MM.1S (cell line): ENCODE measurements around the gene ACTL6A.

Experiments used
- DNase-seq: peaks from one replicate; pipeline ENCODE4 v3.0.0-alpha.2; 2015
- H2AFZ ChIP-seq: fragments of 300-600 bp; sonication (generic); 2 replicates; pipeline ENCODE4 v1.6.0; 2016; ENCODE audit warnings: antibody characterized with exemption, low read length
- H3F3A ChIP-seq: fragments of 300-600 bp; sonication (generic); 2 replicates; pipeline ENCODE4 v1.6.1; 2016; ENCODE audit warnings: mild to moderate bottlenecking, antibody characterized with exemption, low read length, moderate library complexity, mixed read lengths; ENCODE audit not compliant: insufficient read depth
- H3K27ac ChIP-seq: fragments of 300-600 bp; sonication (generic); 2 replicates; pipeline ENCODE4 v1.5.1; 2016; ENCODE audit warnings: mild to moderate bottlenecking, low read length
- H3K27me3 ChIP-seq: fragments of 300-600 bp; sonication (generic); replicated peaks from 2 replicates; pipeline ENCODE4 v1.6.0; 2016; ENCODE audit warnings: low read length; ENCODE audit not compliant: insufficient read depth
- H3K36me3 ChIP-seq: fragments of 300-600 bp; sonication (generic); replicated peaks from 2 replicates; pipeline ENCODE4 v1.6.1; 2016; ENCODE audit warnings: mild to moderate bottlenecking, low read length, mixed read lengths; ENCODE audit not compliant: insufficient read depth
- H3K4me1 ChIP-seq: fragments of 300-600 bp; sonication (generic); 2 replicates; pipeline ENCODE4 v1.6.1; 2016; ENCODE audit warnings: low read length, mixed read lengths
- H3K4me2 ChIP-seq: fragments of 300-600 bp; sonication (generic); 2 replicates; pipeline ENCODE4 v1.6.0; 2016; ENCODE audit warnings: low read depth, low read length
- H3K4me3 ChIP-seq: fragments of 300-600 bp; sonication (generic); 2 replicates; pipeline ENCODE4 v1.5.1; 2016; ENCODE audit warnings: low read length, mixed read lengths
- H3K79me2 ChIP-seq: fragments of 300-600 bp; sonication (generic); 2 replicates; pipeline ENCODE4 v1.6.1; 2016; ENCODE audit warnings: mixed run types, low read length, mixed read lengths
- H3K9ac ChIP-seq: fragments of 300-600 bp; sonication (generic); 2 replicates; pipeline ENCODE4 v1.6.1; 2016; ENCODE audit warnings: low read length, mixed read lengths
- H3K9me2 ChIP-seq: fragments of 300-600 bp; sonication (generic); replicated peaks from 2 replicates; pipeline ENCODE4 v1.6.1; 2016; ENCODE audit warnings: mild to moderate bottlenecking, low read length, mixed read lengths; ENCODE audit not compliant: insufficient read depth
- H3K9me3 ChIP-seq: fragments of 300-600 bp; sonication (generic); replicated peaks from 2 replicates; pipeline ENCODE4 v1.6.1; 2016; ENCODE audit warnings: mild to moderate bottlenecking, low read length, mixed read lengths; ENCODE audit not compliant: insufficient read depth
- H4K20me1 ChIP-seq: fragments of 300-600 bp; sonication (generic); 2 replicates; pipeline ENCODE4 v1.6.1; 2016; ENCODE audit warnings: mild to moderate bottlenecking, low read length, moderate library complexity, mixed read lengths; ENCODE audit not compliant: insufficient read depth
- CTCF ChIP-seq: fragments of 300-600 bp; sonication (generic); IDR thresholded peaks from 2 replicates; pipeline ENCODE4 v1.5.1; 2016; ENCODE audit warnings: antibody characterized with exemption, low read length, mixed read lengths
- EZH2 ChIP-seq: fragments of 300-600 bp; sonication (generic); optimal IDR thresholded peaks from 2 replicates; pipeline ENCODE3; 2017; ENCODE audit warnings: low read depth, mild to moderate bottlenecking, antibody characterized with exemption, low read length, mixed read lengths
- EZH2phosphoT487 ChIP-seq: fragments of 300-600 bp; sonication (generic); IDR thresholded peaks from 2 replicates; pipeline ENCODE4 v1.6.1; 2018; ENCODE audit warnings: antibody characterized with exemption, low read length

ACTL6A gene

GRCh38 chr3:179613807-179614206 lies 51.1 kb downstream of the ACTL6A start:
- no peak overlapping the region for H2AFZ ChIP-seq
- H3K9me3 ChIP-seq = no peaks in the 10 kb centered on the region
- H3K4me1 ChIP-seq = 0 out of 2 replicates have a peak, but pooled peaks cover 3% of the 10 kb centered on the region
- no peaks in the 10 kb centered on the region for H3K27me3 ChIP-seq
- H3K27ac ChIP-seq = no peak overlapping the region
- no peaks in the 10 kb centered on the region for H3F3A ChIP-seq
- H3K79me2 ChIP-seq = peaks cover 31% of the 10 kb centered on the region
- H3K4me3 ChIP-seq = no peak overlapping the region
- H3K9ac ChIP-seq = no peak overlapping the region
- DNase-seq = no peak
- H3K4me2 ChIP-seq = no peak overlapping the region
- H4K20me1 ChIP-seq = no peaks in the 10 kb centered on the region
- H3K36me3 ChIP-seq = peaks cover 7% of the 10 kb centered on the region; the same call in 1 of the 2 replicates
- no peak for TF ChIP-seq EZH2
- TF ChIP-seq EZH2phosphoT487 = no peak
- no peak for TF ChIP-seq CTCF
- H3K9me2 ChIP-seq = no peaks in the 10 kb centered on the region

- Histone ChIP-seq H3K9me2 (no peaks in the 10 kb centered on the region), H3K9me3 (no peaks in the 10 kb centered on the region), H3K4me2 (no peak overlapping the region), H3K4me1 (no peaks in the 10 kb centered on the region), H3K9ac (no peak overlapping the region), H3K79me2 (peaks cover 17% of the 10 kb centered on the region), H3K27me3 (no peaks in the 10 kb centered on the region), H2AFZ (no peak overlapping the region), H3K27ac (no peak overlapping the region), H4K20me1 (no peaks in the 10 kb centered on the region), H3F3A (no peaks in the 10 kb centered on the region), H3K36me3 (peaks cover 8% of the 10 kb centered on the region; the same call in 1 of the 2 replicates), H3K4me3 (no peak overlapping the region)
- no peak for DNase-seq
- no peak for TF ChIP-seq EZH2phosphoT487
- TF ChIP-seq EZH2 = no peak
- TF ChIP-seq CTCF = no peak
Measured at GRCh38 chr3:179615458-179616173, 52.9 kb downstream of the ACTL6A start.

- Histone ChIP-seq H3K4me3 (no peak overlapping the region), H3K27ac (no peak overlapping the region), H2AFZ (no peak overlapping the region), H3K9me3 (no peaks in the 10 kb centered on the region), H3K9me2 (no peaks in the 10 kb centered on the region), H3K4me2 (no peak overlapping the region), H3K4me1 (no peaks in the 10 kb centered on the region), H3K9ac (no peak overlapping the region), H3K36me3 (peaks cover 6% of the 10 kb centered on the region; the same call in 1 of the 2 replicates), H4K20me1 (no peaks in the 10 kb centered on the region), H3F3A (no peaks in the 10 kb centered on the region), H3K79me2 (0 out of 2 replicates have a peak, but pooled peaks cover 4% of the 10 kb centered on the region), H3K27me3 (no peaks in the 10 kb centered on the region)
- TF ChIP-seq EZH2phosphoT487 (no peak), CTCF (no peak), EZH2 (no peak)
- no peak for DNase-seq
Measured at GRCh38 chr3:179622023-179622422, 59.3 kb downstream of the ACTL6A start.
